Pancreas (tissue), 10 donors: ENCODE measurements around the gene ZDHHC16. TPM values are rescaled to one million over a fixed set of nuclear protein-coding genes. Genes with fewer than 3 reads are reported as not detected.

Source experiments
- ATAC-seq, 4 donors: fragments of 200-7000 bp; cut with Tn5 transposase; one replicate each; pipeline versions ENCODE4 v1.8.0 to v1.9.1; 2020; ENCODE audit warnings: mild to moderate bottlenecking in 4 of 4, moderate library complexity in 4 of 4
- DNase-seq, 6 donors: peaks; one replicate each; pipeline ENCODE4 v3.0.0-alpha.2; 2020
- FAIRE-seq: peaks from 2 replicates; lab custom pipeline; 2012; peaks lifted over from hg19 to GRCh38; lab: Jason Lieb, UNC
- H3K27ac ChIP-seq, 4 donors: fragments of 200-600 bp; sonication (generic); 1 replicate in 3 of 4; 2 replicates in 1 of 4; pipeline versions ENCODE4 v1.5.0 to v1.8.0; 2020
- H3K27me3 ChIP-seq, 4 donors: fragments of 200-600 bp; one replicate each; pipeline ENCODE4 v1.8.0; 2021
- H3K36me3 ChIP-seq, 3 donors: fragments of 200-600 bp; sonication (generic) in 1 of 3; one replicate each; pipeline versions ENCODE4 v1.5.0 to v1.8.0; 2020 to 2021
- H3K4me1 ChIP-seq, 3 donors: fragments of 200-600 bp; one replicate each; pipeline ENCODE4 v1.8.0; 2021
- H3K4me3 ChIP-seq, 4 donors: fragments of 200-600 bp; sonication (generic) in 2 of 4; one replicate each; pipeline versions ENCODE4 v1.5.0 to v1.8.0; 2020 to 2021
- H3K9me3 ChIP-seq, 4 donors: fragments of 200-600 bp; one replicate each; pipeline ENCODE4 v1.8.0; 2021
- WGBS, 2 donors: extraction: QIAGEN DNeasy Blood & Tissue Kit; methylation state at CpG; one replicate each; pipeline ENCODE4 v1.1.7; 2013; 5-methylcytosine and 5-hydroxymethylcytosine counted together
- intact Hi-C, 3 donors: fragments of 100-400 bp; cut with DNase I; formaldehyde crosslinking; loops; one replicate each; pipeline versions ENCODE4 v1.11.1 to v1.14.2; 2022
- polyA plus RNA-seq, 2 donors: library from polyadenylated mRNA; stranded (reverse); fragments of 200-250 nt; gene quantifications; one replicate each; pipeline ENCODE4 v1.2.3, GENCODE V29; 2013
- total RNA-seq, 6 donors: library from RNA; stranded (reverse); fragmentation: NEBNext Ultra II Directional in 4 of 6; extraction: Animal tissue kit (Norgen Biotek cat#: 25700) in 4 of 6; gene quantifications; one replicate each; pipeline versions ENCODE4 v1.2.1 to v1.2.4, GENCODE V29; 2021 to 2023
- TF ChIP-seq, protein P1 (sequence below), 4 donors: fragments of 200-600 bp; sonication (generic) in 3 of 4; IDR thresholded peaks; one replicate each; pipeline versions ENCODE4 v1.5.0 to v1.8.0; 2021; ENCODE audit warnings: antibody characterized with exemption in 4 of 4
- donor health status: healthy with polysubstance abuse.
- donor health status: DM: no; HTN: no; CAD: no; lungs with moderate emphysema.
- donor health status: DM: no; HTN: no; CAD: no.
- donor health status: control.
- donor health status: control.
- donor health status: Bipolar disorder and iron deficiency.
- donor health status: DM: yes; HTN: yes; CAD: no.
- donor health status: DM: no; HTN: no; CAD: no.
- donor health status: DM: no; HTN: no; CAD: no.
- donor health status: DM: yes; HTN: yes; CAD: no.

ZDHHC16 gene
- total and polyA plus RNA-seq, 8 donors = 11.4 to 22.7 (median 16.9) TPM

- intact Hi-C loops = no loop called here
- H3K4me1 ChIP-seq = peaks cover 0 to 15% (median 2%) of the 10 kb centered on the region in 3 donors
- H3K4me3 ChIP-seq = no peak overlapping the region
- H3K9me3 ChIP-seq = no peaks in the 10 kb centered on the region
- no peaks in the 10 kb centered on the region for H3K36me3 ChIP-seq
- TF ChIP-seq, protein P1, sequence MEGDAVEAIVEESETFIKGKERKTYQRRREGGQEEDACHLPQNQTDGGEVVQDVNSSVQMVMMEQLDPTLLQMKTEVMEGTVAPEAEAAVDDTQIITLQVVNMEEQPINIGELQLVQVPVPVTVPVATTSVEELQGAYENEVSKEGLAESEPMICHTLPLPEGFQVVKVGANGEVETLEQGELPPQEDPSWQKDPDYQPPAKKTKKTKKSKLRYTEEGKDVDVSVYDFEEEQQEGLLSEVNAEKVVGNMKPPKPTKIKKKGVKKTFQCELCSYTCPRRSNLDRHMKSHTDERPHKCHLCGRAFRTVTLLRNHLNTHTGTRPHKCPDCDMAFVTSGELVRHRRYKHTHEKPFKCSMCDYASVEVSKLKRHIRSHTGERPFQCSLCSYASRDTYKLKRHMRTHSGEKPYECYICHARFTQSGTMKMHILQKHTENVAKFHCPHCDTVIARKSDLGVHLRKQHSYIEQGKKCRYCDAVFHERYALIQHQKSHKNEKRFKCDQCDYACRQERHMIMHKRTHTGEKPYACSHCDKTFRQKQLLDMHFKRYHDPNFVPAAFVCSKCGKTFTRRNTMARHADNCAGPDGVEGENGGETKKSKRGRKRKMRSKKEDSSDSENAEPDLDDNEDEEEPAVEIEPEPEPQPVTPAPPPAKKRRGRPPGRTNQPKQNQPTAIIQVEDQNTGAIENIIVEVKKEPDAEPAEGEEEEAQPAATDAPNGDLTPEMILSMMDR (IDR thresholded peaks at IDR 0.05) = no peak
- 50 to 64% methylated on average over 2 of the region's 2 CpGs for WGBS, 2 donors
- peak in 3 of 4 donors; percentile 22 to 40 (median 26) for ATAC-seq
- FAIRE-seq = no peak
- no peak overlapping the region for H3K27ac ChIP-seq
- no peaks in the 10 kb centered on the region for H3K27me3 ChIP-seq
- DNase-seq = no peak
Measured at GRCh38 chr10:97490592-97490991, 44.6 kb downstream of the ZDHHC16 start.

DNA sequence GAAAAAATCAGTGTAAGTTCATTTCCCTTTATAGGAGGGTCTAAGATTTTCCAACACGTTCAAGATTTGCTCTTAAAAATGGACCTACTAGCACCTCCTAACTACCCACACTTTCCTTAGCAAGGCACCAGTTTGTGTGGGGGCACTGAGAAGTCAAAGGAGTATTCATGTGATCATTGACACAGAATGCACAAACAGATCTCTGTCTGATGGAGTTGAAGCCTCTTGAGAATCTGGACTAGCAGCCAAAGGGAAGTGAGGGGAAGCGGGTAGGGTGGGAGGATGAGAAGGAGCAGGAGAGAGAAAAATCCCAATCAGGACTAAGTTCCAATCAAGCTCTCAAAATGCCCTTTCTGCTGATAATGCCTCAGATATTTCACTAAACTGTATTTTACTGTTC lies 48.2 kb downstream of the ZDHHC16 start:
- no peaks in the 10 kb centered on the region for H3K36me3 ChIP-seq
- DNase-seq (no peak), FAIRE-seq (no peak), ATAC-seq (no peak)
- H3K27me3 ChIP-seq = no peaks in the 10 kb centered on the region
- H3K4me1 ChIP-seq = peaks cover 4 to 28% (median 19%) of the 10 kb centered on the region in 3 donors
- no peak overlapping the region for H3K27ac ChIP-seq
- no peaks in the 10 kb centered on the region for H3K9me3 ChIP-seq
- TF ChIP-seq, protein P1 (IDR thresholded peaks at IDR 0.05) = no peak
- intact Hi-C loops = no loop called here
- H3K4me3 ChIP-seq = no peak overlapping the region
- 47 to 58% methylated on average over 2 of the region's 2 CpGs for WGBS, 2 donors

DNA sequence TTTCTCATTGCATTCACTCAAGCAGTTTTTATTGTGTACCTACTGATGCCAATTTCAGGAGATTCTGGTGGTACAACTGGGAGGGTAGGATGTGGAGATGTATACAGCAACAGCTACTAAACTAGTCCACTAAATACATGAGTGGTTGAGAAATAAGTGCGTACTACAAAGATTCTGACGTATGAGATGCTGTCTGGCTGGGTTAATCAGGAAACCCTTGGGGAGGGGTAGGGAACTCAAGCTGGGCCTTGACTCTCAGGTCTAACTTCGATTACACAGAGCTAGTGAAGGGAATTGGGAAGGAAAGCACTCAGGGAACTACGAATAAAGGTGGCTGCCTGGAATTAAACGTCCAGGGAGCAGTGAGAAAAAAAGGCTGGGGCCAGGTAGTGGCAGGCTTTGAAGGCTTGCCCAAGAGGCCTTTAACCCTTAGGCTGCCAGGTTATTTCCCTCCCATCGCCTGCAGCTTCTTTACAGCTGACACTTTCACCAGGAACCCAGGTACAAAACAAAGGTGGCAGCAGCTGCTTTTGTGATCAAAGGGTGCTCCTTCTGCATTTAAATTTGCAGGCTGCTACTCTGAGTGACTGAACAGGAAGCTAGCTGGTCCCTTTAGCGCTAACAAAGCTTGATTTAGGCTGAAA lies 49.0 kb downstream of the ZDHHC16 start:
- ATAC-seq (no peak), DNase-seq (no peak), FAIRE-seq (no peak)
- WGBS, 2 donors = 19 to 23% methylated on average over 7 of the region's 7 CpGs
- no peak overlapping the region for H3K4me3 ChIP-seq
- intact Hi-C loops = no loop called here
- TF ChIP-seq, protein P1 (IDR thresholded peaks at IDR 0.05) = no peak
- H3K27ac ChIP-seq = peak overlapping the region in 1 of 4 donors; percentile 10
- no peaks in the 10 kb centered on the region for H3K9me3 ChIP-seq
- no peaks in the 10 kb centered on the region for H3K27me3 ChIP-seq
- peaks cover 4 to 28% (median 19%) of the 10 kb centered on the region in 3 donors for H3K4me1 ChIP-seq
- H3K36me3 ChIP-seq = no peaks in the 10 kb centered on the region

- no peaks in the 10 kb centered on the region for H3K27me3 ChIP-seq
- no peaks in the 10 kb centered on the region for H3K36me3 ChIP-seq
- FAIRE-seq (no peak), ATAC-seq (peak in 3 of 4 donors; percentile 24 to 51 (median 28)), DNase-seq (peak; percentile 44 to 85 (median 64))
- H3K4me1 ChIP-seq = peaks cover 4 to 22% (median 19%) of the 10 kb centered on the region in 3 donors
- TF ChIP-seq, protein P1 (IDR thresholded peaks at IDR 0.05) = no peak
- intact Hi-C loops = no loop called here
- peak overlapping the region; percentile 56 to 97 (median 77) for H3K4me3 ChIP-seq
- peak overlapping the region; percentile 81 to 89 (median 86) for H3K27ac ChIP-seq
- 0 to 1% methylated on average over 22 of the region's 22 CpGs for WGBS, 2 donors
- no peaks in the 10 kb centered on the region for H3K9me3 ChIP-seq
Measured at GRCh38 chr10:97497572-97498075, 51.6 kb downstream of the ZDHHC16 start.
